Activated T-cell treated with anti-CD3 and anti-CD28 coated beads for 24 hours (primary cell): ENCODE results near the gene AMZ2.

Experiments used
- DNase-seq: peaks from one replicate; pipeline ENCODE4 v3.0.0-alpha.2; 2020; ENCODE audit warnings: low read depth

Gene AMZ2

GRCh38 chr17:68291836-68292688 is 44.2 kb downstream of the AMZ2 start:
- DNase-seq, result peak; percentile 87

GRCh38 chr17:68292689-68293040 is 44.8 kb downstream of the AMZ2 start:
- no peak for DNase-seq

GRCh38 chr17:68293490-68294195 is 45.8 kb downstream of the AMZ2 start:
- DNase-seq, result no peak

- no peak for DNase-seq
Observed at GRCh38 chr17:68294196-68294555, 46.3 kb downstream of the AMZ2 start.

- DNase-seq, result no peak
Observed at GRCh38 chr17:68294617-68295016, 46.8 kb downstream of the AMZ2 start.

GRCh38 chr17:68295086-68295485 is 47.2 kb downstream of the AMZ2 start:
- DNase-seq, result no peak

GRCh38 chr17:68296217-68297191 is 48.7 kb downstream of the AMZ2 start:
- DNase-seq, result no peak

- no peak for DNase-seq
Observed at GRCh38 chr17:68297195-68297594, 49.4 kb downstream of the AMZ2 start.

- no peak for DNase-seq
Observed at GRCh38 chr17:68298601-68299000, 50.8 kb downstream of the AMZ2 start.

- DNase-seq, result no peak
Observed at GRCh38 chr17:68299817-68300216, 52.0 kb downstream of the AMZ2 start.

- DNase-seq, result no peak
Observed at GRCh38 chr17:68301438-68301959, 53.7 kb downstream of the AMZ2 start.

GRCh38 chr17:68302066-68302564 is 54.3 kb downstream of the AMZ2 start:
- no peak for DNase-seq

GRCh38 chr17:68302666-68303065 is 54.8 kb downstream of the AMZ2 start:
- no peak for DNase-seq

GRCh38 chr17:68304706-68305105 is 56.9 kb downstream of the AMZ2 start:
- no peak for DNase-seq

- DNase-seq, result no peak
Observed at GRCh38 chr17:68305142-68305541, 57.3 kb downstream of the AMZ2 start.
